Measurements from ENCODE around the gene DPY19L3. TPM values are rescaled to one million over a fixed set of nuclear protein-coding genes. Genes with fewer than 3 reads are reported as not detected.

DPY19L3 gene
- polyA plus RNA-seq, 1 donor from 2014 or later: 26.7 TPM

DNA sequence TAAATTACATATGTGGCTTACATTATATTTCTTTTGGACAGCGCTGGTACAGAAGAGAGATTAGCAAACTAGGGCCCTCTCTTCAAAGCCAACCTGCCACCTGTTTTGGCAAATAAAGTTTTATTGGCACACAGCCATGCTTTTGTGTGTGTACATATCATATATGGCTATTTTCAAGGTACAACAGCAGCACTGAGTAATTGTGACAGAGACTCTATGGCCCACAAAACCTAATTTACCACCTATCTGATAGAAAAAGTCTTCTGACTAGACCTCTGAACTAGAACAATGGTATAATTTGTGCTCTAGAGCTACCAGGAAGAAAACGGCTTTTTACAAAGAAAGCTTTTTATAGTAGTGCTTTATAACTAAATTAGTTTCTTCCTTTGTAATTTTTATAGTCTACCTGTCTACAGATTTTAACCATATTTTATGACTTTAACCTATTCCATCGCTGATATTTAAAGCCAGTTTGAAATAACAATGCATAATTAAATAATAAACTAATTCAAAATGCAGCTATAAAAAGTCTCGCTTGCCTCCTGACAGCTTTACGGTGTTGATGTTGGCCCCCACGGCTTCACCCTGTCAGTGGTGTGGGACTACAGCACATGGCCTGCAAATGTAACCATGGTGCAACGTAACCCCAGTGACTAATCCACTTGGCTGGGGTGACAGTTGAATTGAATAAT, 17.7 kb upstream of the DPY19L3 start:
- Histone ChIP-seq H4K20me1 (ENCODE audit: insufficient read depth) (no peaks in the 10 kb centered on the region), H3K9me3 (ENCODE audit: low read length) (no peaks in the 10 kb centered on the region), H3K9ac (ENCODE audit: low read length) (no peak overlapping the region), H2AFZ (ENCODE audit: low read depth, low read length) (no peak overlapping the region), H3K9me2 (ENCODE audit: insufficient read depth, low read length) (no peaks in the 10 kb centered on the region), H3K79me2 (replicated peaks; ENCODE audit: insufficient read depth, low read length) (no peaks in the 10 kb centered on the region), H3K27ac (ENCODE audit: low read length) (no peak overlapping the region), H3K27me3 (ENCODE audit: insufficient read depth, low read depth, low read length) (no peaks in the 10 kb centered on the region), H3K4me3 (ENCODE audit: low read length) (no peak overlapping the region), H3F3A (ENCODE audit: insufficient read depth, low read length, poor library complexity, severe bottlenecking) (no peaks in the 10 kb centered on the region), H3K4me2 (ENCODE audit: low read length) (no peak overlapping the region), H3K36me3 (ENCODE audit: insufficient read depth, low read length) (no peaks in the 10 kb centered on the region)
- TF ChIP-seq SMC3 (conservative IDR thresholded peaks at IDR 0.05; ENCODE audit: poor library complexity) (no peak), POLR2AphosphoS5 (IDR thresholded peaks at IDR 0.05) (no peak), MXI1 (conservative IDR thresholded peaks at IDR 0.05; ENCODE audit: poor library complexity, severe bottlenecking) (no peak), EZH2 (IDR thresholded peaks at IDR 0.05; ENCODE audit: borderline replicate concordance, insufficient read depth, low read length, poor library complexity, severe bottlenecking) (no peak), RAD21 (conservative IDR thresholded peaks at IDR 0.05) (no peak), TAF1 (IDR thresholded peaks at IDR 0.05; ENCODE audit: low read depth) (no peak)
- TF ChIP-seq, protein P1, sequence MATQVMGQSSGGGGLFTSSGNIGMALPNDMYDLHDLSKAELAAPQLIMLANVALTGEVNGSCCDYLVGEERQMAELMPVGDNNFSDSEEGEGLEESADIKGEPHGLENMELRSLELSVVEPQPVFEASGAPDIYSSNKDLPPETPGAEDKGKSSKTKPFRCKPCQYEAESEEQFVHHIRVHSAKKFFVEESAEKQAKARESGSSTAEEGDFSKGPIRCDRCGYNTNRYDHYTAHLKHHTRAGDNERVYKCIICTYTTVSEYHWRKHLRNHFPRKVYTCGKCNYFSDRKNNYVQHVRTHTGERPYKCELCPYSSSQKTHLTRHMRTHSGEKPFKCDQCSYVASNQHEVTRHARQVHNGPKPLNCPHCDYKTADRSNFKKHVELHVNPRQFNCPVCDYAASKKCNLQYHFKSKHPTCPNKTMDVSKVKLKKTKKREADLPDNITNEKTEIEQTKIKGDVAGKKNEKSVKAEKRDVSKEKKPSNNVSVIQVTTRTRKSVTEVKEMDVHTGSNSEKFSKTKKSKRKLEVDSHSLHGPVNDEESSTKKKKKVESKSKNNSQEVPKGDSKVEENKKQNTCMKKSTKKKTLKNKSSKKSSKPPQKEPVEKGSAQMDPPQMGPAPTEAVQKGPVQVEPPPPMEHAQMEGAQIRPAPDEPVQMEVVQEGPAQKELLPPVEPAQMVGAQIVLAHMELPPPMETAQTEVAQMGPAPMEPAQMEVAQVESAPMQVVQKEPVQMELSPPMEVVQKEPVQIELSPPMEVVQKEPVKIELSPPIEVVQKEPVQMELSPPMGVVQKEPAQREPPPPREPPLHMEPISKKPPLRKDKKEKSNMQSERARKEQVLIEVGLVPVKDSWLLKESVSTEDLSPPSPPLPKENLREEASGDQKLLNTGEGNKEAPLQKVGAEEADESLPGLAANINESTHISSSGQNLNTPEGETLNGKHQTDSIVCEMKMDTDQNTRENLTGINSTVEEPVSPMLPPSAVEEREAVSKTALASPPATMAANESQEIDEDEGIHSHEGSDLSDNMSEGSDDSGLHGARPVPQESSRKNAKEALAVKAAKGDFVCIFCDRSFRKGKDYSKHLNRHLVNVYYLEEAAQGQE (IDR thresholded peaks at IDR 0.05; ENCODE audit: borderline replicate concordance): no peak
- TF ChIP-seq, protein P2, sequence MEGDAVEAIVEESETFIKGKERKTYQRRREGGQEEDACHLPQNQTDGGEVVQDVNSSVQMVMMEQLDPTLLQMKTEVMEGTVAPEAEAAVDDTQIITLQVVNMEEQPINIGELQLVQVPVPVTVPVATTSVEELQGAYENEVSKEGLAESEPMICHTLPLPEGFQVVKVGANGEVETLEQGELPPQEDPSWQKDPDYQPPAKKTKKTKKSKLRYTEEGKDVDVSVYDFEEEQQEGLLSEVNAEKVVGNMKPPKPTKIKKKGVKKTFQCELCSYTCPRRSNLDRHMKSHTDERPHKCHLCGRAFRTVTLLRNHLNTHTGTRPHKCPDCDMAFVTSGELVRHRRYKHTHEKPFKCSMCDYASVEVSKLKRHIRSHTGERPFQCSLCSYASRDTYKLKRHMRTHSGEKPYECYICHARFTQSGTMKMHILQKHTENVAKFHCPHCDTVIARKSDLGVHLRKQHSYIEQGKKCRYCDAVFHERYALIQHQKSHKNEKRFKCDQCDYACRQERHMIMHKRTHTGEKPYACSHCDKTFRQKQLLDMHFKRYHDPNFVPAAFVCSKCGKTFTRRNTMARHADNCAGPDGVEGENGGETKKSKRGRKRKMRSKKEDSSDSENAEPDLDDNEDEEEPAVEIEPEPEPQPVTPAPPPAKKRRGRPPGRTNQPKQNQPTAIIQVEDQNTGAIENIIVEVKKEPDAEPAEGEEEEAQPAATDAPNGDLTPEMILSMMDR (IDR thresholded peaks at IDR 0.05; ENCODE audit: poor library complexity, severe bottlenecking): no peak

DNA sequence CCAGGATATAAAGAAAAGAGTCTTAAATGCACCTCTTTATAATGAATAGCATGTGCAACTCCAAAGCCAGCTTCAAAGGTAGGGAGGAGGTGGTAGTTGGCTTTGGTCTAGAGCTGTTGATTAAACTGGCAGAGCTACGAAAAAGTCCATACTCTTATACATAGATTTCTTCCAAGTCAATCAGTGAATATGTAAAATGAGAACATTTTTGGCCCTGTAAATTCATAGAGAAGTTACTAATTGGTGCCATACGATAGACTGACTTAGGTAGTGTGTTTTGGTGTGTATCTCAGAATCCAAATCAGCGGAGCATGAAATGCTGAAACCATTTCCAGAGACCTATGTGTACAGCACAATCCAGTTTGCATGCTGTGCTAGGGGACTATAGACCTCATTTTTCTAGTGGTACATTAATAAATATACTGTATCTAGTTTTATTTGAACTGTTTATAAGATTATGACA, 17.1 kb upstream of the DPY19L3 start:
- Histone ChIP-seq H3K4me3 (ENCODE audit: low read length) (no peak overlapping the region), H3K9me3 (ENCODE audit: low read length) (no peaks in the 10 kb centered on the region), H2AFZ (ENCODE audit: low read depth, low read length) (no peak overlapping the region), H3K9me2 (ENCODE audit: insufficient read depth, low read length) (no peaks in the 10 kb centered on the region), H3K27ac (ENCODE audit: low read length) (no peak overlapping the region), H3K36me3 (ENCODE audit: insufficient read depth, low read length) (no peaks in the 10 kb centered on the region), H3K79me2 (replicated peaks; ENCODE audit: insufficient read depth, low read length) (no peaks in the 10 kb centered on the region), H4K20me1 (ENCODE audit: insufficient read depth) (no peaks in the 10 kb centered on the region), H3K9ac (ENCODE audit: low read length) (no peak overlapping the region), H3K27me3 (ENCODE audit: insufficient read depth, low read depth, low read length) (no peaks in the 10 kb centered on the region), H3K4me2 (ENCODE audit: low read length) (no peak overlapping the region), H3F3A (ENCODE audit: insufficient read depth, low read length, poor library complexity, severe bottlenecking) (no peaks in the 10 kb centered on the region)
- TF ChIP-seq TAF1 (IDR thresholded peaks at IDR 0.05; ENCODE audit: low read depth) (no peak), MXI1 (conservative IDR thresholded peaks at IDR 0.05; ENCODE audit: poor library complexity, severe bottlenecking) (no peak), EZH2 (IDR thresholded peaks at IDR 0.05; ENCODE audit: borderline replicate concordance, insufficient read depth, low read length, poor library complexity, severe bottlenecking) (no peak), POLR2AphosphoS5 (IDR thresholded peaks at IDR 0.05) (no peak), EP300 (conservative IDR thresholded peaks at IDR 0.05; ENCODE audit: poor library complexity, severe bottlenecking) (no peak), SMC3 (conservative IDR thresholded peaks at IDR 0.05; ENCODE audit: poor library complexity) (no peak), RAD21 (conservative IDR thresholded peaks at IDR 0.05) (no peak)
- TF ChIP-seq, protein P1 (IDR thresholded peaks at IDR 0.05; ENCODE audit: borderline replicate concordance): no peak
- TF ChIP-seq, protein P2 (IDR thresholded peaks at IDR 0.05; ENCODE audit: poor library complexity, severe bottlenecking): no peak

Measured in neural cell (in vitro differentiated cells).